Activated naive CD8-positive, alpha-beta T cell treated with anti-CD3 and anti-CD28 coated beads for 36 hours (primary cell): ENCODE data around the gene KRTAP3-3. TPM values are rescaled to one million over a fixed set of nuclear protein-coding genes. Genes with fewer than 3 reads are reported as not detected.

ENCODE experiments used
- DNase-seq: peaks from one replicate; pipeline ENCODE4 v3.0.0; 2021
- H3K27ac Mint-ChIP-seq: one replicate; pipeline ENCODE4 v1.8.0; 2022; ENCODE audit warnings: mild to moderate bottlenecking, moderate library complexity, mixed read lengths
- H3K27me3 Mint-ChIP-seq: one replicate; pipeline ENCODE4 v1.8.0; 2022; ENCODE audit warnings: mild to moderate bottlenecking, mixed read lengths
- H3K36me3 Mint-ChIP-seq: one replicate; pipeline ENCODE4 v1.8.0; 2021; ENCODE audit warnings: mild to moderate bottlenecking, mixed read lengths
- H3K4me1 Mint-ChIP-seq: one replicate; pipeline ENCODE4 v1.8.0; 2021; ENCODE audit warnings: mixed read lengths
- H3K4me3 Mint-ChIP-seq: one replicate; pipeline ENCODE4 v1.8.0; 2022; ENCODE audit warnings: mild to moderate bottlenecking, moderate library complexity, mixed read lengths
- H3K9me3 Mint-ChIP-seq: one replicate; pipeline ENCODE4 v1.8.0; 2022; ENCODE audit warnings: mixed read lengths
- total RNA-seq, 2 experiments: library from RNA; stranded (reverse); gene quantifications; one replicate each; pipeline ENCODE4 v1.2.3, GENCODE V29; 2021

Gene KRTAP3-3
- total RNA-seq, 2 experiments from 2014 or later: not detected

DNA sequence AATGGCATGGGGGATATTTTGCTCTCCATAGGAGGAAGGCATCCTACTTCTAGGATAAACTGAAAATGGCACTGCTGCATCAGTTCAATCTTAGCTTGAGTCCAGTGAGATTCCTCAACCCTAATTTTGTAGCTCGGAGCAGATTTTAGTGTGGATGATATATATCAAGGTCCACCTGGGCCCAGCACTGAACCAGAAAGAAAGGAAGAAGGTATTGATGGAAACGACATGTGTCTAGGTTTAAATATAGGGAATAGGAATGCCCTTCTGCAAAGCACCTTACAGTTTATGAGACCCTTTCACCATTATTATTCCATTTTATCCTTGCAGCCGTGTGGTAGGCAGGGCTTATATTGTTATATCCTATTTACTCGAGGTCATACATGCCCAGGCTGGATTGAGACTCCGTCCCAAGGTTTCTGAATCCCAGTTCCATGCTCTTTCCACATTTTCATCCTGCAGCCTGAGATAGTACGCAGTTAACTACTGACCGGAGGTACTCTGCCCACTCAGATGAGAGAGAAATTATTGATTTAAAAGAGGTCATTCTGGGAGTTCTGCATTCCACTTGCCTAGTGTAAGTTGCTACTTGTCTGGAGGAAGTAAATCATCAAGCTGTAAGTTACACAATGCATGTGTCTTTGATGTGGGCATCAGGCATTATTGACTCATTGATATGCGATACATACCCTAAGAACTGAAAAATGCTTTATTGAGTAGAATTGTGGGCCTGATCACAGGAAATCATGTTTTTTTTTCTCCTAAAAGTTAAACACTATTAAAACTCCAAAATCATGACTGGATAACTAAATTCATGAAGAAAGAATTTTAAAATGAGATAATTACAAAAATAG lies 37.3 kb downstream of the KRTAP3-3 start:
- Mint-ChIP-seq H3K27me3 (peaks cover 41% of the 10 kb centered on the region), H3K27ac (no peak overlapping the region), H3K9me3 (no peaks in the 10 kb centered on the region), H3K4me1 (no peaks in the 10 kb centered on the region), H3K4me3 (no peak overlapping the region), H3K36me3 (no peaks in the 10 kb centered on the region)
- no peak for DNase-seq

DNA sequence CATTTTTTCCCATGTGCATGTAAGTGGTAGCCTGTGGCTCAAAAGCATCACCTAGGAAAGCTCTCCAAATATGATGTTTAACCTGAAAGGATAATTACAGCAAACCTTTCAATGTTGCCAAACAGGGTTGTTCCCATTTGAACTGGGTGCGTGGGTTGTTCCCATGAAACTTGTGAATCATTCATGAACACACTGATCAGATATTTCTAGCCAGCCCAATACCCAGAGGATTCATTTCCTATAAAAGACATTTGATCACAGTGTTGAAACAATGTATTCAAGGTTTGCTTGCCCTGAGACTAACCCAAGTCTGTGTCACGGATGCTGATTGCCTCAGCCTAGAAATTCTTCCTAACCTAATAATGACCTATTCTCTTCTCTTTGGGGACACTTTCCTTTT lies 40.1 kb downstream of the KRTAP3-3 start:
- Mint-ChIP-seq H3K4me3 (no peak overlapping the region), H3K27me3 (peaks cover 57% of the 10 kb centered on the region), H3K4me1 (no peaks in the 10 kb centered on the region), H3K9me3 (no peaks in the 10 kb centered on the region), H3K27ac (no peak overlapping the region), H3K36me3 (no peaks in the 10 kb centered on the region)
- DNase-seq: no peak

DNA sequence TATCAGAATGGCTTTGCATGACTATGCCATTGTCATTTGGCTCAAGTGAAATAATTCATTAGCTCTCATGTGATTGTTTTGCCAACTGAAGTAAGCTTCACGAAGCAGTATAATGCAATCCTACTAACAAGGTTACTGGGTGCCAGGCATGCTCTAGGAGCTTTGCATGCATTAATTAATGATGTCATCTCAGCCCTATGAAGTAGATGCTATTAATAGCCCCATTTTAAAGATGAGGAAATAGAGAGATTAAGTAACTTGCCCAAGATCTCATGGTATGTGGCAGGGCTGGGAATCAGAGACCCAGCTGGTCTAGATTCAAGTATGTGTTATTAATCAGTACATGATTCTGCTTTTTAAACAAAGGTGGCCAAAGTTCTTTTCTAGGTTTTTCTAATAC lies 41.3 kb downstream of the KRTAP3-3 start:
- Mint-ChIP-seq H3K4me3 (no peak overlapping the region), H3K9me3 (no peaks in the 10 kb centered on the region)

DNA sequence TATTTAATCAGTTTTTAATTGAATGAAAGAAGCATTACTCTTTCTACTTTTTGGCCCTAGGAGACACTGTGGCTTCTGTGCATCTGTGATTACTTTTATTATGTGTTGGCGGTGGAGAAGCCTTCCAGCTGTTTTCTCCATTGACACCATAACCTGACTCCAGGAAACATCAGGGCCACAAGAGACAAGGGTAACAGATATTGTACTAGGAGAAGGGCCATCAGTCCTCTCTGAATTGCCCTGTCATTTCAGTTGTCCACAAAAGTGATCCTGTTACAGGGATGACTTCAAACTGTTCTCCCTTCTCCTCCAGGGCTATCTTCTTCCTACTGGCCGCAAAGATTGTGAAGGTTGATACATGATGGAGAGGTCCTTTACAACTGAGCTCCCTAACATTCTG lies 41.8 kb downstream of the KRTAP3-3 start:
- Mint-ChIP-seq H3K9me3 (no peaks in the 10 kb centered on the region), H3K4me3 (no peak overlapping the region), H3K4me1 (no peaks in the 10 kb centered on the region), H3K27ac (no peak overlapping the region), H3K27me3 (peaks cover 70% of the 10 kb centered on the region), H3K36me3 (no peaks in the 10 kb centered on the region)
- no peak for DNase-seq

More for the DNA sequence above, 41.3 kb downstream of the KRTAP3-3 start:
- no peaks in the 10 kb centered on the region for H3K36me3 Mint-ChIP-seq
- no peak overlapping the region for H3K27ac Mint-ChIP-seq
- DNase-seq: no peak
- peaks cover 68% of the 10 kb centered on the region for H3K27me3 Mint-ChIP-seq
- H3K4me1 Mint-ChIP-seq: no peaks in the 10 kb centered on the region

DNA sequence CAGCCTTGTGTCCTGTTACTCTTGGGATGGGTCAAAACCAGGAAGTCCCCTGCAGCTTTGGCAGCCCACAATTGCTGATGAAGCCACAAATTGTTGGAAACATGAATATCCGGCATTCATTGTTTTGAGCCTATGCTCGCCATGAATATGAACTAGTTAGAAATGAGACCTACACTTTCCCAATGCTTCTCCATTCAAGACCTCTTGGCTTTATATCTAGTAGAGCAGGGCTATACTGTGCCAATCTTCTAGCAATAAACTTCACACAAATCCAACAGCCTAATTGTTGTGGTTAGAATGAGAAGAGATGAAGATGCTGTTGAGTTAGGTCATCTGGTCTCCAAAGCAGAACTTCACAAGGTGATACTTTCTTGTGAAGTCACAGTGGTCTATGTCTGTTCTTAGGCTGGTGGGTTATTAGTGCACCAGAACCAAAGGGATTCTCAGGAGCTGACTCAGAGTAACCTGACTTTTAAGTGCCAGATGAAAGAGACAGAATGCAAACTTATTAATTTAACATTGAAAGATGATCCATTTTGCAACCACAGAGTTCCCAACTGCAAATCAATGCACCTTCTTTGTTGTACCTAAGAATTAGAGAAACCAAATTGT lies 42.8 kb downstream of the KRTAP3-3 start:
- no peak overlapping the region for H3K4me3 Mint-ChIP-seq
- no peaks in the 10 kb centered on the region for H3K4me1 Mint-ChIP-seq
- no peaks in the 10 kb centered on the region for H3K36me3 Mint-ChIP-seq
- DNase-seq: no peak
- no peak overlapping the region for H3K27ac Mint-ChIP-seq
- no peaks in the 10 kb centered on the region for H3K9me3 Mint-ChIP-seq
- H3K27me3 Mint-ChIP-seq: peaks cover 78% of the 10 kb centered on the region

DNA sequence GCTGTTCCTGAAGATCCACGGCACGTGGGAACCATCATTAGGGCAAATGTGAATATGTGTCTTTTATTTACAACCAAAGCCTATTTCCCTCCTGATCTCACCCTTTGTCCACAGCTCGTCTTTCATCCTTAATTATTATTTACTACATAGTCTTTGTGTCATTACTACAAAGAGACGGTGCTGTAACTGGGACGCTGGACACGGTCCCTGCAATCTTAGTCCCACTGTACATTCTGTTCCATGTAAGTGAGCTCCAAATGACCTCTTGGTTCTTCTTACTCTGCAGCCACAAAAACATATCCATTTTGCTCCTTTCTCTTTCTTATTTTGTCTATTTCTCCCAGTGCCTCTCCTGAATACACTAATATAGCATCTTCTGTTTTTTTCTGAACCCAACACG lies 43.8 kb downstream of the KRTAP3-3 start:
- no peak overlapping the region for H3K27ac Mint-ChIP-seq
- peaks cover 68% of the 10 kb centered on the region for H3K27me3 Mint-ChIP-seq
- no peaks in the 10 kb centered on the region for H3K9me3 Mint-ChIP-seq
- no peak for DNase-seq
- no peaks in the 10 kb centered on the region for H3K36me3 Mint-ChIP-seq
- H3K4me3 Mint-ChIP-seq: no peak overlapping the region
- H3K4me1 Mint-ChIP-seq: no peaks in the 10 kb centered on the region

DNA sequence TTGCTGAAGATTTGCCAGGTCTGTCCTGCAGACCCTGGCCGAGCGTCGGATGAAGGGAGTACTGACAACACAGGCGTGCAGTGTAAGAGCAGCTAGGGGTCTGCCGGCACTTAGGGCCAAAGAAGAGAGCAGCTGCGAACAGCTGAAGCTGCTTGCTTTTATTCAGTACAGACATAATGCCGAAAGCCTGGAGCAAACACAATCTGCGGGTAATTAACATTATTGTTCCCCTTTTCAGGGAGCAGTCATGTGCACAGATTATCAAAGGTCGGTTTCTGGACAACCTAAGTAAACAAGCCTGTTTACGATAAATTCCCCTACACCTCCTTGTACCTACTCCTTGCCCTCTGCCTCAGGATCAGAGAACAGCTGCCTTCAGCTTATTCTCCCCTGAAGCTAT lies 44.5 kb downstream of the KRTAP3-3 start:
- H3K36me3 Mint-ChIP-seq: no peaks in the 10 kb centered on the region
- H3K4me3 Mint-ChIP-seq: no peak overlapping the region
- no peaks in the 10 kb centered on the region for H3K4me1 Mint-ChIP-seq
- DNase-seq: no peak
- no peak overlapping the region for H3K27ac Mint-ChIP-seq
- H3K9me3 Mint-ChIP-seq: no peaks in the 10 kb centered on the region
- peaks cover 61% of the 10 kb centered on the region for H3K27me3 Mint-ChIP-seq

DNA sequence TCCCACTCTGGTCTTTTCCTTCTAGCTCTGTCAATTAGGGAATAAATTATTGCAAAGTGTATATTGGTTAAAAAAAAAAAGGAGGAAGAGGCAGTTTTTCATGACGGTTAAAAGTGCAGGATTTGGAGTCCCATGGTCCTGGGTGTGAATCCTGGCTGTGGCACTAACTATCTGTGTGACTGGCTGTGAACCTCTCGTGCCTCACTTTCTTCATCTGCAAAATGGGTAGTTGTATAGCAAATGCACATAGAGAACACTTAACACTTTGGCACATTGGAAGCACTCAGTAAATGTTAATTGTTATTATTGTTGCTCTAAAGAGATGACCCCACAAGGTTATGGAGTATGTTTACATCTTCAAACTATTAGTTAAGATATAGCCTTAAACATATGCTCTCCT lies 46.0 kb downstream of the KRTAP3-3 start:
- no peaks in the 10 kb centered on the region for H3K36me3 Mint-ChIP-seq
- peaks cover 48% of the 10 kb centered on the region for H3K27me3 Mint-ChIP-seq
- no peaks in the 10 kb centered on the region for H3K4me1 Mint-ChIP-seq
- H3K9me3 Mint-ChIP-seq: no peaks in the 10 kb centered on the region
- no peak overlapping the region for H3K27ac Mint-ChIP-seq
- no peak for DNase-seq
- H3K4me3 Mint-ChIP-seq: no peak overlapping the region

DNA sequence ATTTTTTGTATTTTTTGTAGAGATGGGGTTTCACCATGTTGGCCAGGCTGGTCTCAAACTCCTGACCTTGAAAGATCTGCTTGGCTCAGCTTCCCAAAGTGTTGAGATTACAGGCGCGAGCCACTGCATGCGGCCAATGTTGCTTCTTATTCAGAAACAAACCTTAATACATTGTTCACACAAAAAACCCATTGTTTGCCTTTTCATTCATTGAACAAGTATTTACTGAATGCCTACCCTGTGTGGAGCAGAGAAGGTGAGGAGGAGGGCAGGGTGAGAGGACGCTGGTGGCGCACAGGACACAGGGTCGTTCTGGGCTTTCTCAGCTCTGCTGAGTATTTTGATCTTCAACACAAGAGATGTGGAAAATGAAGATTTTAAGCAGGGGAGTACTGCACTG lies 48.5 kb downstream of the KRTAP3-3 start:
- H3K27me3 Mint-ChIP-seq: peaks cover 40% of the 10 kb centered on the region
- H3K27ac Mint-ChIP-seq: no peak overlapping the region

DNA sequence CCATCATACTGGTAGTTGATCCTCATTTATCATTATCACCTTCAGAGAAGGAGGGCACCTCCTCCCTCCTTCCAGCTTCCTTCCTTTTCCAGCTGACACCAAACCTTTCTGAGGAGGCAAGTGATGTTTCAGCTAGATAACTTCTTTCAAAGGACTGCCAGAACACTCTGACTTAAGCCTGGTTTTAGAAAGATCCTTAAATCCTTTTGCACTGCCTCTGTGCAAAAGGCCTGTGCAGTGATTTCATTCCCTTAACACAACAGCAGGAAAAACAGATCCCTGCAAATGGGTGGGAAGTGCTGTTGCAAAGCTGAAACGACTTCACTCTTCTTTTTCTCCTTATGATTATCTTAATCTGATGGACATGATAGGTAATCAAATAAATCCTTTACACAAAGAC lies 49.4 kb downstream of the KRTAP3-3 start:
- DNase-seq: no peak
- Mint-ChIP-seq H3K36me3 (no peaks in the 10 kb centered on the region), H3K27ac (no peak overlapping the region), H3K4me1 (no peaks in the 10 kb centered on the region), H3K27me3 (peaks cover 33% of the 10 kb centered on the region), H3K9me3 (no peaks in the 10 kb centered on the region), H3K4me3 (no peak overlapping the region)

More for the DNA sequence above, 48.5 kb downstream of the KRTAP3-3 start:
- Mint-ChIP-seq H3K36me3 (no peaks in the 10 kb centered on the region), H3K4me3 (no peak overlapping the region), H3K4me1 (no peaks in the 10 kb centered on the region), H3K9me3 (no peaks in the 10 kb centered on the region)
- no peak for DNase-seq

Other genes with a start within 250 kb of the KRTAP3-3 start
- not detected for gene KRT25, start 238.8 kb downstream of the KRTAP3-3 start, total RNA-seq
- gene KRT26, start 222.0 kb downstream of the KRTAP3-3 start, total RNA-seq: not detected
- not detected for gene KRT27, start 211.6 kb downstream of the KRTAP3-3 start, total RNA-seq
- gene KRT28, start 194.2 kb downstream of the KRTAP3-3 start, total RNA-seq: not detected
- gene KRT10, start 171.6 kb downstream of the KRTAP3-3 start, total RNA-seq: 10 to 100 TPM; 41.9 to 48.6 TPM
- gene KRT12, start 126.9 kb downstream of the KRTAP3-3 start, total RNA-seq: not detected
- not detected for gene KRT20, start 108.9 kb downstream of the KRTAP3-3 start, total RNA-seq
- gene KRT23, start 56.5 kb downstream of the KRTAP3-3 start, total RNA-seq: not detected
- not detected for gene KRT39, start 27.2 kb downstream of the KRTAP3-3 start, total RNA-seq
- not detected for gene KRT40, start 9.8 kb downstream of the KRTAP3-3 start, total RNA-seq
- gene KRTAP3-2, start 5.7 kb upstream of the KRTAP3-3 start, total RNA-seq: not detected
- gene KRTAP3-1, start 15.0 kb upstream of the KRTAP3-3 start, total RNA-seq: not detected
- not detected for gene KRTAP1-5, start 33.0 kb upstream of the KRTAP3-3 start, total RNA-seq
- gene KRTAP1-4, start 36.0 kb upstream of the KRTAP3-3 start, total RNA-seq: not detected
- gene KRTAP1-3, start 40.7 kb upstream of the KRTAP3-3 start, total RNA-seq: not detected
- not detected for gene KRTAP1-1, start 47.3 kb upstream of the KRTAP3-3 start, total RNA-seq
- gene KRTAP2-1, start 53.2 kb upstream of the KRTAP3-3 start, total RNA-seq: not detected
- gene KRTAP2-2, start 61.1 kb upstream of the KRTAP3-3 start, total RNA-seq: not detected
- gene KRTAP2-3, start 66.0 kb upstream of the KRTAP3-3 start, total RNA-seq: not detected
- gene KRTAP2-4, start 71.7 kb upstream of the KRTAP3-3 start, total RNA-seq: not detected
- not detected for gene KRTAP4-7, start 90.0 kb upstream of the KRTAP3-3 start, total RNA-seq
- gene KRTAP4-8, start 104.0 kb upstream of the KRTAP3-3 start, total RNA-seq: not detected
- gene KRTAP4-16, start 108.0 kb upstream of the KRTAP3-3 start, total RNA-seq: not detected
- gene KRTAP4-9, start 111.2 kb upstream of the KRTAP3-3 start, total RNA-seq: not detected
- gene KRTAP4-11, start 124.2 kb upstream of the KRTAP3-3 start, total RNA-seq: not detected
- gene KRTAP4-12, start 130.0 kb upstream of the KRTAP3-3 start, total RNA-seq: not detected
- not detected for gene KRTAP4-6, start 146.4 kb upstream of the KRTAP3-3 start, total RNA-seq
- not detected for gene KRTAP4-5, start 155.7 kb upstream of the KRTAP3-3 start, total RNA-seq
- gene KRTAP4-4, start 166.6 kb upstream of the KRTAP3-3 start, total RNA-seq: not detected
- gene KRTAP4-3, start 174.1 kb upstream of the KRTAP3-3 start, total RNA-seq: not detected
- gene KRTAP4-2, start 184.1 kb upstream of the KRTAP3-3 start, total RNA-seq: not detected
- gene KRTAP4-1, start 190.7 kb upstream of the KRTAP3-3 start, total RNA-seq: not detected
- gene KRTAP9-1, start 195.7 kb upstream of the KRTAP3-3 start, total RNA-seq: not detected
- not detected for gene KRTAP9-2, start 232.5 kb upstream of the KRTAP3-3 start, total RNA-seq
- not detected for gene KRTAP9-3, start 238.3 kb upstream of the KRTAP3-3 start, total RNA-seq
- gene KRTAP9-8, start 243.8 kb upstream of the KRTAP3-3 start, total RNA-seq: not detected